ENCODE measurements around the gene TBXA2R.

DNA sequence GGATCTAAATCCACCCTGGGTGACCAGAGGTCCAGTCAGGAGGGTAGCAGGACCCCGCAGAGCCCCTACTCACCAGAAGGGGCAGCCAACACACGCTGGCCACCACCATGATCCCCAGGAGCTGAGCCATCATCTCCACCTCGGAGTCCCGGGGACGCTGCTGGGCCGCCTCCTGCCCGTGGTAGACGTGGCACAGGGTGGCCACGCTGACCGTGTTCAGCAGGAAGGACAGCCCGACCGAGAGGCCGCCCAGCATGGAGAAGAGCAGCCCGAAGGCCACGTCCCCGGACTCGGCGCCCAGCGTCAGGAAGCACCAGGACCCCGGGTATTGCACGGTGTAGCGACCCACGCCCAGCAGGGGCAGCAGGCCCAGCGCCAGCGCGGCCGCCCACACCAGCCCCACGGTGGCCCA, 6.9 kb downstream of the TBXA2R start:
- TF ChIP-seq, protein P1, sequence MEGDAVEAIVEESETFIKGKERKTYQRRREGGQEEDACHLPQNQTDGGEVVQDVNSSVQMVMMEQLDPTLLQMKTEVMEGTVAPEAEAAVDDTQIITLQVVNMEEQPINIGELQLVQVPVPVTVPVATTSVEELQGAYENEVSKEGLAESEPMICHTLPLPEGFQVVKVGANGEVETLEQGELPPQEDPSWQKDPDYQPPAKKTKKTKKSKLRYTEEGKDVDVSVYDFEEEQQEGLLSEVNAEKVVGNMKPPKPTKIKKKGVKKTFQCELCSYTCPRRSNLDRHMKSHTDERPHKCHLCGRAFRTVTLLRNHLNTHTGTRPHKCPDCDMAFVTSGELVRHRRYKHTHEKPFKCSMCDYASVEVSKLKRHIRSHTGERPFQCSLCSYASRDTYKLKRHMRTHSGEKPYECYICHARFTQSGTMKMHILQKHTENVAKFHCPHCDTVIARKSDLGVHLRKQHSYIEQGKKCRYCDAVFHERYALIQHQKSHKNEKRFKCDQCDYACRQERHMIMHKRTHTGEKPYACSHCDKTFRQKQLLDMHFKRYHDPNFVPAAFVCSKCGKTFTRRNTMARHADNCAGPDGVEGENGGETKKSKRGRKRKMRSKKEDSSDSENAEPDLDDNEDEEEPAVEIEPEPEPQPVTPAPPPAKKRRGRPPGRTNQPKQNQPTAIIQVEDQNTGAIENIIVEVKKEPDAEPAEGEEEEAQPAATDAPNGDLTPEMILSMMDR (IDR thresholded peaks at IDR 0.05), result no peak
- TF ChIP-seq POLR2A (IDR thresholded peaks at IDR 0.05), result no peak
